Astrocyte of the spinal cord (primary cell): ENCODE results near the gene TCEA3.

Experiments used
- DNase-seq: peaks from one replicate; pipeline ENCODE4 v3.0.0; 2011; ENCODE audit warnings: low read depth, low spot score
- H3K4me3 ChIP-seq: 2 replicates; pipeline ENCODE4 v1.5.1; 2011; ENCODE audit warnings: low read depth, mild to moderate bottlenecking, low read length, moderate library complexity
- in situ Hi-C: cut with HindIII; loops from 2 replicates; pipeline ENCODE4 v1.10.0; 2017; ENCODE audit warnings: low sequenced_read_pairs
- TF ChIP-seq, protein P1 (sequence below): IDR thresholded peaks from 2 replicates; pipeline ENCODE4 v1.5.1; 2012; ENCODE audit warnings: low read depth, mild to moderate bottlenecking, low read length, inconsistent platforms

TCEA3 gene

DNA sequence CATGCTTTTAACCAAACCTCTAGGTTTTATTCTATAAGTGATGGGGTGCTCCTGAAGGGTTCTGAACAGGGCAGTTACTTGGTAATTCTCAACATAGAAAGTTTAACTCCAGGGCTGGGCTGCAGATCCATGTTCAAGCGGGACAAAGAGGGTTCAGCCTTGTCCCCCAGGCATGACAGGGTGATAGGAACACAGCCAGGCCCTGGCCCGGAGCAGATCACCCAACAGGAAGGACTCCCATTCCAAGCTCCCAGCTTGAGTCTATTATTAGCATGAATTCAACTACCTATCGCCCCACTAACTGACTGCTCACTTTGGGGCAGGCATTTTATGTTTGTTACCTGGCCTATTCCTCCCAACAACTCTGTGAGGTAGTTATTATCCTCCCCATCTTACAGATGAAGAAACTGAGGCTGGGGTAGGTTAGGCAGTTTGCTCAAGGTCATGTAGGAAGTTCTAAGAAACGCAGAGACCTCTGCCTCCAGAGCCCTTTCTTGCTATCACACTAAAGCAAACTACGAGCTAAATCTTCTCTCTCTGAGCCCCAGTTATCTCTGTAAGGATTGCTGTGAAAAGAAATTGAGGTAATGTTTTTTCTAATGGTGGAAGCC is 44.9 kb upstream of the TCEA3 start:
- in situ Hi-C loops, result no loop called here
- no peak for DNase-seq
- TF ChIP-seq, protein P1, sequence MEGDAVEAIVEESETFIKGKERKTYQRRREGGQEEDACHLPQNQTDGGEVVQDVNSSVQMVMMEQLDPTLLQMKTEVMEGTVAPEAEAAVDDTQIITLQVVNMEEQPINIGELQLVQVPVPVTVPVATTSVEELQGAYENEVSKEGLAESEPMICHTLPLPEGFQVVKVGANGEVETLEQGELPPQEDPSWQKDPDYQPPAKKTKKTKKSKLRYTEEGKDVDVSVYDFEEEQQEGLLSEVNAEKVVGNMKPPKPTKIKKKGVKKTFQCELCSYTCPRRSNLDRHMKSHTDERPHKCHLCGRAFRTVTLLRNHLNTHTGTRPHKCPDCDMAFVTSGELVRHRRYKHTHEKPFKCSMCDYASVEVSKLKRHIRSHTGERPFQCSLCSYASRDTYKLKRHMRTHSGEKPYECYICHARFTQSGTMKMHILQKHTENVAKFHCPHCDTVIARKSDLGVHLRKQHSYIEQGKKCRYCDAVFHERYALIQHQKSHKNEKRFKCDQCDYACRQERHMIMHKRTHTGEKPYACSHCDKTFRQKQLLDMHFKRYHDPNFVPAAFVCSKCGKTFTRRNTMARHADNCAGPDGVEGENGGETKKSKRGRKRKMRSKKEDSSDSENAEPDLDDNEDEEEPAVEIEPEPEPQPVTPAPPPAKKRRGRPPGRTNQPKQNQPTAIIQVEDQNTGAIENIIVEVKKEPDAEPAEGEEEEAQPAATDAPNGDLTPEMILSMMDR, result no peak
- H3K4me3 ChIP-seq, result no peak overlapping the region

- no peak for DNase-seq
- TF ChIP-seq, protein P1, result no peak
- in situ Hi-C loops, result no loop called here
- no peak overlapping the region for H3K4me3 ChIP-seq
Observed at GRCh38 chr1:23466423-23466989, 42.0 kb upstream of the TCEA3 start.

GRCh38 chr1:23463286-23463685 is 38.7 kb upstream of the TCEA3 start:
- DNase-seq, result no peak
- in situ Hi-C loops, result no loop called here
- H3K4me3 ChIP-seq, result no peak overlapping the region
- TF ChIP-seq, protein P1, result no peak

DNA sequence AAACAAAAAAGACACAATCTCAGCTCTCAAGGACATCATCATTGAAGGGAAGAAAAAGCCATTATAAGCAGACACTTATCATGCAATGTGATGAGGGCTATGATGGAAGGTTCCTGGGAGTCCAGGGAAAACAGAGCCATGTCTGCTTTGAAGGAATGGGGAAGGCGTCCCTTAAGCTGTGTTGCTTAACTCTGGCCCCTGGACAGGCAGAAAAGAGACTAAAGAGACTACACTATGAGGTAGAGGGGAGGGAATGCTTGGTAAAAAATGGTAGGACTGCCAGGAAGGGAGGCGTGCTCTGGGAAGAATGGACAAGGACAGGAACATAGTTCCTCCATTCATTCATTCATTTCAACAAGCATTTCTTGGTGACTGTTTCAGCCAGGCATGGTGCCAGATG is 38.2 kb upstream of the TCEA3 start:
- TF ChIP-seq, protein P1, result no peak
- H3K4me3 ChIP-seq, result no peak overlapping the region
- DNase-seq, result no peak
- in situ Hi-C loops, result no loop called here

- TF ChIP-seq, protein P1, result no peak
- DNase-seq, result no peak
- no peak overlapping the region for H3K4me3 ChIP-seq
- in situ Hi-C loops, result no loop called here
Observed at GRCh38 chr1:23461050-23461449, 36.5 kb upstream of the TCEA3 start.

- TF ChIP-seq, protein P1, result no peak
- no peak overlapping the region for H3K4me3 ChIP-seq
- in situ Hi-C loops, result no loop called here
- no peak for DNase-seq
Observed at GRCh38 chr1:23460519-23460918, 36.0 kb upstream of the TCEA3 start.
